ENCODE measurements around the gene POU6F2.
A peak's percentile ranks its signal among the peaks of the same experiment; 100 is the strongest.
"Not testable (repeated sequence)": the region's sequence is repeated elsewhere in the genome, so short reads cannot be mapped to it uniquely, and the experiment has no call there.

POU6F2 gene, protein sequence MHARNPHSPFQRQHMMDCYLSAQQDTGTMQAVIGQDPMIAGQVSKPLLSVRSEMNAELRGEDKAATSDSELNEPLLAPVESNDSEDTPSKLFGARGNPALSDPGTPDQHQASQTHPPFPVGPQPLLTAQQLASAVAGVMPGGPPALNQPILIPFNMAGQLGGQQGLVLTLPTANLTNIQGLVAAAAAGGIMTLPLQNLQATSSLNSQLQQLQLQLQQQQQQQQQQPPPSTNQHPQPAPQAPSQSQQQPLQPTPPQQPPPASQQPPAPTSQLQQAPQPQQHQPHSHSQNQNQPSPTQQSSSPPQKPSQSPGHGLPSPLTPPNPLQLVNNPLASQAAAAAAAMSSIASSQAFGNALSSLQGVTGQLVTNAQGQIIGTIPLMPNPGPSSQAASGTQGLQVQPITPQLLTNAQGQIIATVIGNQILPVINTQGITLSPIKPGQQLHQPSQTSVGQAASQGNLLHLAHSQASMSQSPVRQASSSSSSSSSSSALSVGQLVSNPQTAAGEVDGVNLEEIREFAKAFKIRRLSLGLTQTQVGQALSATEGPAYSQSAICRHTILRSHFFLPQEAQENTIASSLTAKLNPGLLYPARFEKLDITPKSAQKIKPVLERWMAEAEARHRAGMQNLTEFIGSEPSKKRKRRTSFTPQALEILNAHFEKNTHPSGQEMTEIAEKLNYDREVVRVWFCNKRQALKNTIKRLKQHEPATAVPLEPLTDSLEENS

DNA sequence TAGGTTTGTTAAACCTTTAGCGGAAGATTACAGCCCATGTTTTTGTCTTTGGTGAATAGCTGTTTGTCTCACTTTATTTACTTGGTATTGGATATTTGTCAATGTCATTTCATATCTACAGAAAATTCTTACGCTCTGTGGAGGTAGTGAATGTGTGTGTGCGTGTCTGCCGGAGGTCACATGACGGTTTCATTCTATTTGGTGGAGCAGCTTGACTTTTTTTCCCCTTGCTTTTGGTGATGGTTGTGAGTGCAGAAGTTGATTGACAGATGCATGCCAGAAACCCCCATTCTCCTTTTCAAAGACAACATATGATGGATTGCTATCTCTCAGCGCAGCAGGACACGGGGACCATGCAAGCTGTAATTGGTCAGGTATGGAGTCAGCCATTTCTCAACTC lies at the start of gene POU6F2:
POU6F2 (plus strand) TSS at position 225 of the 400 bp plus-strand sequence; CDS start at position 270, 45 bp downstream.
- DNase-seq (ENCODE audit: low read depth in 4 of 4, low spot score in 1 of 4): no peak

DNA sequence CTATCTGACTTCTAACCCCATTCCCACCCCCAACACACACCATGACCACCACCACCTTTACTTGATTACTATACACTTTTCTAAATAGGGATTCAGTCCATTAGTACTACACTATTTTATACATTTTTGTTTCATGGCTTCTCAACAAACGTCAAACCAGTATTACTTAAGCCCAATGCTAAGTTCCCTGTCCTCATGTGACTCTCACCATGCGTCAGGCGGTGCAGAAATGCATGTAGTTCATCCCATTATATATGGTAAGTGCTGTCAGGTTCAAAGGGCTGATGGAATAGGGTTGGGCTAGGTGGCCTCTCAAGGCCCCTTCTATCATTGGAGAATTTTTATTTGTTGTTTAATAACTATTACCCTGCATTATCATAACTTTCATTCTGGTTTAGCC lies 49.2 kb upstream of the POU6F2 start:
- no peak for DNase-seq (ENCODE audit: low read depth in 4 of 4, low spot score in 1 of 4)

DNA sequence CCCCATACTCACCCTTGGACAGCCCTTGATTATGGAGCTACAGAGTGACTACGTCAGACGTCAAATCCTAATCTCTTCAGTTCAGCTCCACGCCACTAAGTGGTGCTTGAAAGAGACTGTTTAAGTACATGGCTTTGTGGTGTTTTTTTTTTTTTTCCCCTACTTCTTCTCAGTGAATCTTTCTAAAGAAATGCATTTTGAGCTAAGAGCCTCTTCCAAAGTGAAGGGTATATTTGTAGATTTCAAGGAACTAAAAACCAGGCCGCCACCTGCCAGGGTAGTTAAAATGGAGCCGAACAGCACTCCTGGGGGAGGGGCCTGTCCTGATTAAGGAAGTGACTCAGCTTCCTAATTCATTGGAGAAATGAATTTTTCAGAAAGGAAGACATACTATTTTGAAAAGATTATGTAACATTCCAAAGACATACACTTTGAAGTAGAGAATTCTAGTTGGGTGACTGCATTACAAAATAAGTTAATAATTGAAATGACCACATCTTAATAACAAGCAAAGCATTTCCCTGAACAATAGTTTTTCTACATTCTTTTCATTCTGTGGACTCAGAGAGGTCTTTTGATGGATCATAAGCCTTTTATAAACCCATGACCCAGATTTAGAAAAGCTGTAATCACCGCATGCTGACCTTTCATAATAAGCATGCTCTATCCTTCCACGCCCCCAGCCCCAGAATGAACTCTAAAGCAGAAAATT lies 48.1 kb upstream of the POU6F2 start:
- no peak for DNase-seq (ENCODE audit: low read depth in 4 of 4, low spot score in 1 of 4)

DNA sequence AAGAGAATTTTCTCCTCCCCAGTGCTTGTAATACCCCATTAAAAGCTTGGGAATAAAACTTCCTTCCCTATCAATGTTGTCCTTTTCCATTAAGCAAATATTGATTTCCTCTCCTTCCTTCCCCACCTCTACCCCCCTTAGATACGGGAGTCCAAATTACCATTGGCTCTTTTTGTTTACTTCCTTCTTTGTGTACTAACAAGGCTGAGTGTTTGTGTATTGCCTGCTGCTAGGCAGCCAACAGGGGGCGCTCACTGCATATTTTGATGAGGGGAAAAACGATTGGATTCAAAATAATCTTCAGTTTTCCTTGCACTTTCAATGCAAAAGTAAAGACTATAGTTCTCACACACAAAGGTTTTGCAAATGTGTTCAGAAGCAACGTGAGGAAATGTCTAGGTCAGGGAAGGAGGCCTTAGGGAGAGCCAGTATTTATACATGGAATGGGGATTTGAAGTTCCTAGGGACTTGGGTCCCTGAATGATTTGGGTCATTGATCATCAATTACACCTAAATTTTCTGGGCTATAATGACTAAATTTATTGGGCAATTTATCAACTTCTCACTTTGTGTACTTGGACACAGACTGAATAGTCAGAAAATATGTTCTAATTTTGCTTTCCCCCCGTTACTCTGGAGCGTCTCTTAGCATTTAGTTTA lies 45.1 kb upstream of the POU6F2 start:
- peak; percentile 5 to 35 (median 22) for DNase-seq (ENCODE audit: low read depth in 4 of 4, low spot score in 1 of 4)

DNA sequence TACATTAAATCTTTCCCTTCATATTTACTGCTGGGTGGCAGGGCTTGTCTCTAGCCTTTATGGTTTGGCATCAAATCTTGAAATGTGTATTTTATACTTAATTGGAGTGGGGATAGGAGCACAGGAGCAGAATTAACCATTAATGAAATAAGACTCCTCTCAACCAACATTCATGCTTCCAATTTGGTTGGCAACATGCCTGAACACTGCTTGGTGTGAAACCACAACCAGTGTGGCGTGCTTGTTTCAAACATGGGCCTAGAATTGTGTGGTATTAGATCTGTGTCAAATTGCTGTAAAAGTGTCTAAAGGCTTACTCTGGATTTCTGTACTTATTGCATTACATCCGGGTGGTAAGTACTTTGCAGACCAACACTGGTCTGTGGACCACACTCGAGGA lies 43.7 kb upstream of the POU6F2 start:
- DNase-seq (ENCODE audit: low read depth in 4 of 4, low spot score in 1 of 4): no peak

DNA sequence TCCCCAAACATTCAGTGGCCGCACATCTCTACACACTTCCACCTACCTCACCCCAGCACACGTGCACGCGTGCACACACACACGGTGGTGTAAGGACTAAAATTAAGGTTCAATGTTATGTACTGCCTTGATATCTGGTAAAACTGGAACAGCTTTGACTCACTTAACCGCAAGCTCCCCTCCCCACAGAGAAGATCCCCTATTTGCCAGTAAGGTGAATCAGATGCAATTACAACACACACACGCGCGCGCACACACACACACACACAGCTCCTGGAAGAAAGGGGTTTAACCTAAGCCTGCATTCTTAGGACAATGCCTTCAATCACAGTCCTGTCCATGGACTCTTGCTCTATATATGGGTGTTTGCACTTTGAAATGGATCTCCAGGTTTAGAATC lies 43.2 kb upstream of the POU6F2 start:
- DNase-seq (ENCODE audit: low read depth in 4 of 4, low spot score in 1 of 4): no peak

DNA sequence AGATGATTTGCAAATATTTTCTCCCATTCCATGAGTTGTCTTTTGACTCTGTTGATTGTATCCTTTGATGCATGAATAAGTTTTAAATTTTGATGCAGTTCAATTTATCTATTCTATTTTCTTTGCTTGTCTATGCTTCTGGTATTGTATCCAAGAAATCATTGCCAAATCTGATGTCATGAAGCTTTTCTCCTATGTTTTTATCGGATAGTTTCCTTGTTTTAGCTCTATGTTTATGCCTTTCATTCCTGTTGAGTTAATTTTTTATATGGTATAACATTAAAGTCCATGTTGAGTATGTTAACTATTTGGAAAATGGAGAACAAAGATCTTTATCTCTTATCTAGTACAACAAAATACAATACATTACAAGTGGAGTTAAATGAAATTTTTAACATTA lies 41.1 kb upstream of the POU6F2 start:
- no peak for DNase-seq (ENCODE audit: low read depth in 4 of 4, low spot score in 1 of 4)

DNA sequence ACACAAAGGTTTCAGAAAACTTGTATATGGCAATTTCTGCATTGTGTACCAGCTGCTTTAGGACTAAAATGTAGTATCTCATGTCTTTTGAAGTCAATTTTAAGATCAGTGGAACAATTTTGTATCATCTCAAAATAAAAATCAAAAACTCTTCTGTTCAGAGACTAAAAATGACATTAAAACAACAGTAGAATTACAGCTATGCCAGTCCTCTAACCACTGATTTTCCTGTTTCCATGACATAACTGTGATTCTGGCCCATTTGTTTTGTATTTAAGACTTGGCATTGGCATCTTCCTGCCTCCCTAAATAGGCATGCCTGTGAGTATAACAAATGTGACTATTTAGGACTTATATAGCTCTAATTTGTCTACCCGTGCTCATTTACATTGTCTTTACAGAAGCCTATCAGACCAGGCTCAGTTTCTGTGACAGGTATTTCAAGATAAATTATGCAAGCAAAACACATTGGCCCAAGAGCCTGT lies 39.7 kb upstream of the POU6F2 start:
- no peak for DNase-seq (ENCODE audit: low read depth in 4 of 4, low spot score in 1 of 4)

DNA sequence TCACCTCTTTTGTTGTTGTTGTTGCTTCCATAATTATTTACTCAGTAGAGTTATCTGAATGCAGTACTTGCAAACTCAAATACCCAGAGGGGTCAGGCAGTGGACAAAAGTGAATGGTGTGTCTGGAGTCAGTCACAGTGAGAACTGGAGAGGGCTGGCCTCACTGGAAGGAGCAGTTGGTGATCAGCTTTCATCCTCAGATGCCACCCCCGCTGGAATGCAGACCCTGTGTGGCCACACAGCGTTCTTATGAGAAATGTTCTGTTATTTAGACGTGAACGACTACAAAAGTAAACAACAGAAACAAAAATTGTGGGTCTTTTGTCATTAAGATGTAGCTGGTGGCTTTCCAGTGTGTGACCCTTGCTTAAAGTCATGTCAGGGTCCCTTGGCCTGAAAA lies 39.1 kb upstream of the POU6F2 start:
- DNase-seq (ENCODE audit: low read depth in 4 of 4, low spot score in 1 of 4): no peak

DNA sequence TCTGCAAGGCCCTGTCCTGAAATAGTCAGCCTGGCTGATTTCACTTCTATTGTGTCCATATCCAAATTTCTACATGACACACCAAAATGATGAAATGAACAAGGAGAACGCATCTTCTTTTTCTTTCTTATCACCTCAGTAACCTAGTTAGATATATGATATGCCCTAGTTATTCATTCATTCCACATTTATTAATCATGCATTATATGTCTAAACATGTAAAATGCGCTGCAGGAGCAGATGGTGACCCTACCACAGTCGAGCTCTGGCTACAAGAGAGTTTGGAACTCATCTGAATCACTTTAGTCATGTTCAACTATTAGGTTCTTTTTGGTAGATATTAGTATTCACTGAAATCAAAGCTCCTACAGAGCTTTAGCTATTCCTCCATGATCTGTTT lies 36.9 kb upstream of the POU6F2 start:
- DNase-seq (ENCODE audit: low read depth in 4 of 4, low spot score in 1 of 4): no peak

DNA sequence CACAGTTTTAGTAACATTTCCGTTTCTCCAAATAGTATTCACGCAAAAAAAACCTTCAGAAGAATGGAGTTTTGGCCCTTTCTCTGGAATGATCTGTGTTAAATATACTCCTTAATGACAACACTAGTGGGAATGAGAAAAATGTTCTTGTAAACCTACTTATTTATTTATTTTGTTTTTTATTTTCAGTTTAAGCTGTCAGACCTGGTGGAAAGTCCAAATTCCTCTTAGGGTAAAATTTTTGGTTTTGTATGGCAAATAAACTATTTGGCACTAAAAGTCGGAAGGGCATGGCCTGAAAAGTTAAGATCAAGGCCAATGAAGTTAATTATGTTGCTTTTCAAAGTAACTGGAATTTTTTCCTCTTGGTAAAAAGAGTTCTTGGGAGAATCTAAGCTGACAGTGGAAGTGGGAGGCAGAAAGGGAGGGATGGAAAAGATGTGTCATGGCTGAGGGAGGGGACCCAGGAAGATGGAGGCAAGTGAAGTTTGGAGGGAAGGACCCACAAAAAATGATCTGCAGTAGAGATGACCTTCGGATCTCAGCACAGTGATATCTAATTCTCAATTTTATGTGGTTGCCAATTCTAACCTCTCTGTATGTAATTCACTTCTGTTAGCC lies 35.2 kb upstream of the POU6F2 start:
- DNase-seq (ENCODE audit: low read depth in 4 of 4, low spot score in 1 of 4): no peak

DNA sequence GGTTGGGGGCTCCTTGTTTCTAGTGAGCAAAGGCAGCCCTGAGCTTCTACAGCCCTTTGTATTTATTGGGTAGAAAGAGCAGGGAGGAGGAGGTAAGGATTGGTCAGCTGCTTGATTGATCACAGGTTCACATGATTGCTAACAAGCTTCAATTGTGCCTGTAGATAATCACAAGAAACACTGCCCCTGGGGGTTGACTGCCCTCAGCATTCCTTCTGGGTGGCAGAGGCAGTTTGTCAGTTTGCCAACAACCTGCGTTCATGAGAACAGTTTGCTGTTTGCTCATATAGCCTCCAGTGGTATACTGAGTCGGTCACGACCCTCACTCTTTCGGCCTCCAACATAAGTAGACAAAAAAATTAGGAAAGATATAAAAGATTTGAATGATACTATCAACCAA lies 30.2 kb upstream of the POU6F2 start:
- DNase-seq (ENCODE audit: low read depth in 4 of 4, low spot score in 1 of 4): not testable (repeated sequence)

DNA sequence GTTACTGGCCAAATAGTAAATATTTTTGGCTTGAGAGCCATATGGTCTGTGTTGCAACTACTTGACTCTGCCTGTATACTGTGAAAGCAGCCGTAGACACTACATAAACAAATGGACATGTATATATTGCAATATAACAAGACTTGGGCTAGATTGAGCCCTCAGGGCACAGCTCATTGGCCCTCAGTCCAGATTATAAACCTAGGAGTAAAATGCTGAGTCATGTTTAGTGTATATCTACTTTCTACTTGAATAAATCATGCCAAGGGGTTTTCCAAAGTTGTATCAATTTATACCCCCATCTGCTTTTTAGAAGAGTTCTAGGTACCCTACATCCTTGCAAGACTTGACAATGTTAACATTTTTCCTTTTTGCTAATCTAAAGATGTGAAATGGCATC lies 27.4 kb upstream of the POU6F2 start:
- DNase-seq (ENCODE audit: low read depth in 4 of 4, low spot score in 1 of 4): no peak

DNA sequence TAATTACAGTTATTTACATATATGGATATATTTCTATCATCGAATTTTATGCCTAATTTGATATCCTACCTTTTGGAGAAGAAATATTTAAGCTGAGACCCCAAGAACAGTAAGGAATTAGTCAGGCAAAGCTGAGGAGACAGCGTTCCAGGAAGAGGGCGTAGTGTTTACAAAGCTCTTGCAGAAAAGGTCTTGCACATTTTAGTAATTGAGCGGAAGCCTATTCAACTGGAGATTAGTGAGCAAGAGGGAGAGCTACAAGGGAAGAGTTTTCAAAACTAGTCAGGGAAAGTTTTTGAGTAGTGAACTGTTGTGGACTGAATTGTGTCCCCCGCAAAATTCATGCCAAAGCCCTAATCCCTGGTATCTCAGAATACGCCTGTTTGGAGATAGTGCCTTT lies 26.5 kb upstream of the POU6F2 start:
- DNase-seq (ENCODE audit: low read depth in 4 of 4, low spot score in 1 of 4): no peak

DNA sequence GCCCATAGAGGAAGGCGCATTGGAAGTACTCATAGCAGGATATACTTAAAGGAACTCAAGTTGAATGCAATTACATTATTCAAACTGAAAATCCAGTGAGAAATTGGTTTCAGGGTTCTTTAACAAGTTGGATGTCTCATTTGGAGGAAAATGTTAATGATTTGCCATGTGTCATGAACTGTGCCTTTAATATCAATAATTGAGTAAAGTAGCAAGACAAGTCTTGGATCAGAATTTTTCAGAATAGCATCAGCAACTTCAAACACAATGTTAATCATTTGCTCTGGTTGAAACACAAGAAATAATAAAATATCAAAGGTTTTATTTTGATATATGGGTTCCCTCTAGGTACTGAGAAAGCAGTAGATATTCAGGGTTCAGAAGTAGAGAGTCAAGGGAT lies 24.5 kb upstream of the POU6F2 start:
- DNase-seq (ENCODE audit: low read depth in 4 of 4, low spot score in 1 of 4): no peak

DNA sequence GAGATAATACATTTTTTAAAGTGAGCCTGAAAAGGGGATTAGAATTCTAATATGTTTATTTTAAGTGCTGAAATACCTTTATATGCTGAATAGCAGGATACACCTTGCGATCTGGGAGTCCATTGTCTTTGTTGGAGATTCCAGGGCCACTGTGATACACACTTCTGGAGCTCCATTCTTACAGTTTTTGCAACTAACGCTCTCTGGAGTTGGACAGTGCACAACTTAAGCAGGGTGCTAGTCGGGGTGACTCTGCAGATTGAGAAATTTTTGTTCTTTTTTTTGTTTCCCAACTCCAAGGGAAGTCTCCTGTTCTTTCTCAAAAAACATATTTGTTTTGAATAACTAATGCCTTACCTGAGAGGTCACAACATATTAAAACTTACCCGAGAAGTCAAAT lies 23.7 kb upstream of the POU6F2 start:
- no peak for DNase-seq (ENCODE audit: low read depth in 4 of 4, low spot score in 1 of 4)

DNA sequence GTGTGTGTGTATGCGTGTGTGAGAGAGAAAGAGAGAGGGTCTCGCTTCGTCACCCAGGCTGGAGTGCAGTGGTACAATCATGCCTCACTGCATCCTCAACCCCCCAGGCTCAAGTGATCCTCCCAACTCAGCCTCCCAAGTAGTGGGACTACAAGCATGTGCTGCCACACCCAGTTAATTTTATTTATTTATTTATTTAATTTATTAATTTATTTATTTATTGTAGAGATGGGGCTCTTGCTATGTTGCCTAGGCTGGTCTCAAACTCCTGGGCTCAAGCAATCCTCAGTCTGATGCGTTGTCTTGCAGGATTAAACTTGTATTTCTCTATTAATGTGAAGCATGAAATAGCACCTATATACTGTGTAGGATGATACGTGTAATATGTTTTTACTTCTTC lies 21.8 kb upstream of the POU6F2 start:
- no peak for DNase-seq (ENCODE audit: low read depth in 4 of 4, low spot score in 1 of 4)

DNA sequence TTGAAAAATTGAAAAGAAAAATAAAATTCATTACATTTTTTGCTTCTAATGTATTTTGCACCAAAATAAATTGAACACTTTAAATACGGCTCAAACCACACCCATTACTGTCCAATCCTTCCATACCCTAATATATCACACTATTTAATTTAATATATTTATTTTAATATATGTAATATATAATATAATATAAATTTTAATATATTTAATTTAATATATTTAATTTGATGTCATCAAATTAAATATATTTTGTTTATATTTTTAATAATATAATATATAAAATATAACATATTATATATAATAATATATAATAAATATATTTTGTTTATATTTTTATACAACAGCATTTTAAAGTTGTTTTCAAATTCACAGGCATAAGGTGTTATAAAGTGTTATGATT lies 15.7 kb upstream of the POU6F2 start:
- no peak for DNase-seq (ENCODE audit: low read depth in 4 of 4, low spot score in 1 of 4)

DNA sequence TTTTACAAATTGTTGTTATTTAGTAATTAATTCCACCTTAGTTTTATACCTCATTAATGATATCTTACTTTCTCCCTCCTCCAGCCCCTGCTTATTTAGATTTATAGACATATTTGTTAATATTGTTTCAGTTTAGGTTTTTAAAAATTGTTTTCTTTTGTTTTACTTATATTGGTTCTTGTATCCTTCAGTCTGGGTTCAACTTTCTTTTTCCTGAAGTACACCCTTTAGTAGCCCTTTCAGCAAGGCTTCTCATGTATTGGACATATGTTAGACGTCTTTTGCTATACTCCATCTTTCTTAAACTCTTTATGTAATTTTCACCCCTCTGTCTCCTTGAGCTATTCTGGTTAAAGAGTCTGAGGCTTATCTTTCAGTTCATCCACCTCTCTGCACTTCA lies 12.8 kb upstream of the POU6F2 start:
- no peak for DNase-seq (ENCODE audit: low read depth in 4 of 4, low spot score in 1 of 4)

DNA sequence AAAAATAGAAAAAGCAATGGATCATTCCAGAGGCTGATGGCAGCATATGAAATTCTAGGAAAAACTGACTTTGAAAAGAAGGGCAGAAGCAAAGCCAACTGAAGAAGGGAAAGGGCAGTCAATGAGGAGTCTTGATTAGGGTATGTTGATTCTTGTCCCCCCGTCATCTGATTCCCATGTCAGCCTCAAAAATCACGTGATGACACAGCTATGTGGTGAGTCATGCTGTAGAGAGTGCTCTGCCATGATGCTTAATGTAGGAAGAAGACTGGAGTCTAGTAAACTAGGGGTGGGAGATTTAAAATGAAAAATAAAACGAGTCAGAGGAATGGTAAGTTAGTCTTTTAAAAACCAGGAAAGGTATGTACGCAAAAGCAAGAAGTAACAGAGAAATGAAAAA lies 3.9 kb upstream of the POU6F2 start:
- DNase-seq (ENCODE audit: low read depth in 4 of 4, low spot score in 1 of 4): no peak

DNA sequence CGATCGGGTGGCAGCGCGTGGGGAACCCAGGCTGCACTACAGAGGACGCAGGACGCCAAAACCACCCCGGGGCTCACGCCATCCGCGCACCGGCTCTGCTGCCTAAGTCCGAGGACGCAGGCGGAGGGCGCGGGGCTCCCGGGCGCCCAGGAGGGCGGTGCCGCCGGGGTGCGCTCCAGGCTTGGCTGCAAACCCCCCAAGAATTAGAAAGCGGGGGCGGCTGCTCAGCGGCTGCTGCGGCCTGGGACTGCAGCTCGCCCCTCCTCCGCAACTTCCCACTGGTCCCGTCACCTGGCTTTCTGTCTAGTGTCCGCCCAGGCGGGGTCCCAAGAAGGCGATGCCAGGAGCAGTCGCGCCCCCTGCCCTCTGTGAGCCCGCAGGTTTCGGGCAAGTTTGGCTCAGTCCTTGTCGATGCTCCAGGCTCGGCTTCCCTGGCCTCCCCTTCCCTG lies 1.7 kb upstream of the POU6F2 start:
- no peak for DNase-seq (ENCODE audit: low read depth in 4 of 4, low spot score in 1 of 4)

All from stimulated activated CD4-positive, alpha-beta T cell treated with anti-CD3 and anti-CD28 coated beads, Interleukin-1b, Interleukin-23, amount 100 ng/mL, for 24 hours (primary cell).